GOT3 (cell line): ENCODE data around the gene SRGAP3.

ENCODE experiments used
- DNase-seq: peaks from one replicate; lab custom pipeline; 2025; ENCODE audit warnings: mixed read lengths; lab: John Stamatoyannopoulos, UW

Gene SRGAP3

DNA sequence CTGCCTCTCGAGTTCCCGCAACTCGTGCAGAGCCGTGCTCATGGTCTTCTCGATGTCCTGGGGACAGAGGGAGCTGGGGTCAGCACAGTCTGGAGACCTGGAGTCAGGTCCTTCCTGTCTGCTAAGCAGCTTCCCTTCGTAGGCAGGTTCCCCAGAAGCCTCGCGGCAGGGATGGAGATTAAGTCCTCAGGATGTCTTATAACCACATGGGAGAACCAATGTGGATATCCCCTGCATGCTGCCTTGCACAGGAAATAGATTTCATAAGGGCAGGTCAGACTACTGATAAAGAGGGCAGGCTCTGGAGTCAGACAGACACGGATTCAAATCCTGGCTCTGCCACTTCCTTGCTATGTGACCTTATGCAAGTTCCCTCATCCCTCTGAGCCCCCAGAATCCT, 263.6 kb downstream of the SRGAP3 start:
- no peak for DNase-seq

GRCh38 chr3:8985411-8985831, 264.0 kb downstream of the SRGAP3 start:
- DNase-seq: no peak

DNA sequence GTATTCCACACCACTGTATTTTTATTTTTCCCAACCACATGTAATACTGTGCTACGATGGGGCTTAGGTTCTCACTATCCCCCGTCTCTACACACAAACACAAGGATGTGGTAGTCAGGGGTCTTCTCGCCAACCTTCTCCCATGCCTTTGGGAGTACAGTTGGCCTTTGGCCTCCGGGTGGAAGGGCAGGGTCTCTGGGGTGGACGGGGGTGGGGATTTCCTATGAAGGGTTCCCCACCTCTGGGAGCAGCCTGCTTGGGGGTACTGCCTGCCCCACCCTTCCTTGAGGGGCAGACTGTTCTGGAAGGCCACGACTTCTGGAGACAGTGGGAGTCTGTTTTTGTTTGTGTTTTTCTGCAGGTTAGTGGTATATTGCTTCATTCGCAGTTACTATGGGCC, 264.9 kb downstream of the SRGAP3 start:
- DNase-seq: no peak

DNA sequence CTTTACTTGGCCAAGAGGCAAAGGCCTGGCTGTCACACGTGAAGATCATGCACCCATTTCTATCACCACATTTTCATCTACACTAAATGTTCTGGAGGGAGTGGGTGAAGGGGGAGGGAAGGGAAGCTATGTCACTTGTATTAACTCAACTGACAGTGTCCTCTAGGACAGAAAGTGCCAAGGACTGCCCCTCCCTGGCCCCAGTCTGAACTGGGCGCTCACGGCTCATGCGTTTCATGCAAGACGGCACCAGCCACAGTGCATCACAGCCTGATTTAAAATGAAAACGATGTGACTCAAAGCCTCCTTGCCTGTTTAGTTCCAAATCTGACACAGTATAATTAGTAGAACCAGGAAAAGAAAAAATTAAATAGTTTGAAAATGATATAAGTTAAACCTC, 265.4 kb downstream of the SRGAP3 start:
- no peak for DNase-seq

DNA sequence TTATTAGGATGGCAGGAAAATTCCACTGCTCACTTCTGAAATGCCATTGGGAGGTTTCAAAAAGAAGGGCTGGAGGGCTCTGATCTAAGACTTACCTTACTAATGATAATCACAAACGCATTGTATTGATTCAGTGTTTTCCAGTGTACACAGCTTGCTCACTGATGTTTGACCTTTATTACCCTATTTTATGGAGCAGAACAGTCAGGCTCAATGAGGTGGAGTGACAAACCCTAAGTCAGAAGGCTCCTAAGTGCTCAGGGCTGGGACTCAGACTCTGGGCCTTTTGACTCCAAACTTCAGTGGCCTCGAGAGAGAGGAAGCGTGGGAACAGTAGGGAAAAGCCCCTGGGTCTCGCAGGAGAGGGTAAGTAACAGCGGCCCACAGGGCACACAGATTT, 265.9 kb downstream of the SRGAP3 start:
- no peak for DNase-seq

DNA sequence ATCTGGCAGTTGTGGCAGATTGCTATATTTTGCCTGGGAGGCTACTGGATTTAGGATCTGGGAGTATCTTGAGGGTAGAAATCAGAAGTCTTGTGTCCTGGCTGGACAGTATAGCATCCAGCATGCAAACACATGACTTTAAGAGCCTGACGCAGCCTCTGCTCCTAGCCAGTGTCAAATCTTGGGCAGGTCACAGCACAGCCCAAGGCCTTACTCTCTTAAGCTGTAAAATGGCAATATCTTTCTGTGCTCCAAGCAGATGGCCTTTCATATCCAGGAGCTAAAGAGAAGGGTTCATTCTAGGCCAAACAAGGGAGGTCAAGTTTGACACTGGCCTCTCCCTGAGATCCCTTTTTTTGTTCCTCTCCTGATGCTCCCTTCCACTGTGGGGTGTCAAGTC, 266.4 kb downstream of the SRGAP3 start:
- DNase-seq: no peak

DNA sequence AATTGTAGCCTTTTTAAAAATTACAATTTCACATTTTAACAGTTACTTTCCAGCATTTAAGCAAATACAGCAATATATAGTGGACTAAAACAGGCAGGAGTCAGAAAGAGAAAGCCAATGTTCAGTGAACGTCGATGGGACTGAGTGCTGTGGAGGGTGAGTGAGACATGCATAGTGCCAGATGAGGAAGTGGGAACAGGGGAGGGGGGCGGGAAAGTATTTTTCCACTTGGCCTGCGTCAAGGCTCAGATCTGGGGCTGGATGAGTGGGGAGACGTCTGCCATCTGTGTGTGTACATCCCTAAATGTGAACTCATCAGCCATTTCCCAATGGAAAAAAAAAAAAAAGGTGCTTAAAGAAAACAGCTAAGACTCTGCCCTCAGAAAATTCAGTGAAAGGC, 266.9 kb downstream of the SRGAP3 start:
- no peak for DNase-seq

DNA sequence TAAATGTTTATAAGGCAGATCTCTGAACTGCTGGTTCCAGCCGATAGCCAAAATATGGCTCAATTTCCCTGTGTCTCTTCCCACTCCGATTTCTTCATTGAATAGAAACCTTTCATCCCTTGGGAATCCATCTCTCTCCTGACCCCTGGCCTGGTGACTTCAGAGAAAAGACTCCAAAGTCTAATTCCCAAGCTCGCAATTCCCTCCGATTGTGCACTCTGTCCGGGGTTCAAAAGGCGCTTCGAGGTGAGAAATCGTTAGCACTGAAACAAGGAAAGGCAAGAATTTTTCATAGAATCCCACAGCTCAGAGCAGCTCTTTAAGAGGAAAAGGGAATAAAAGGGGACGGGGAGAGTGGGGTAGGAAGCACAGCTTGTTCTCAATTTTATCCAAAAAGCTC, 267.7 kb downstream of the SRGAP3 start:
- DNase-seq: no peak

DNA sequence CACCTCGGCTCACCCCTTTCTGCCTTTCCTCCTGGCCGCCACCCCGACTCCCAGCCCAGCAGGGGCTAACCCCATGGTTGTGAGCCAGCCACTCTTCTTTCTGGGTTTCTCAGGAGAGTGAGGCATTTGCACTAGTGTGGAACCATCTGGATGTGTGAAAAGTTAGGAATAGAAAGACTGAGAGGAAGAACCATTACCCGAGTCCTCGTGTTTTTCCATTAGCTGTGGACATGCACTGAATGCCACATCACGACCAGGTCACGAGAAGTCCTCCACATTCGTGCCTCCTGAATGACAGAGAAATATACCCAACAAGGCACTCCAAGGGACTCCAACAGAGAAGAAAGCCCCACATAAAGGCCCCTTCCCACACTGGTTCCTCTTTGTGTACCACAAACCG, 268.1 kb downstream of the SRGAP3 start:
- DNase-seq: no peak

GRCh38 chr3:8980756-8981257, 268.6 kb downstream of the SRGAP3 start:
- no peak for DNase-seq

DNA sequence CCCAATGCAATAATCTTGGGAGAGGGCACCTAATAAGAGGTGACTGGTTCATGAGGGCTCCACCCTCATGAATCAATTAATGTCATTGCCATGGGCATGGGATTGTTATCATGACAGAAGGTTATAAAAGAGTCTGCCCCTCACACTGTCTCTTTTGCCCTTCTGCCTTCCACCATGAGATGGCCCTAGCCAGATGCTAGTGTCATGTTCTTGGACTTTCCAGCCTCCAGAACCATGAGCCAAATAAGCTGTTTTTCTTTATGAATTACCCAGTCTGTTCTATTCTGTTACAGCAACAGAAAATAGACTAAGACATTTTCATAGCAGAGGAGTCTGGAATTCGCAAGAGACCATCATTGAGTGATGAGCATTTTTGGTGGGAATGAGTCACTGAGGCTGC, 270.2 kb downstream of the SRGAP3 start:
- DNase-seq: no peak

GRCh38 chr3:8978551-8978950, 270.9 kb downstream of the SRGAP3 start:
- no peak for DNase-seq

DNA sequence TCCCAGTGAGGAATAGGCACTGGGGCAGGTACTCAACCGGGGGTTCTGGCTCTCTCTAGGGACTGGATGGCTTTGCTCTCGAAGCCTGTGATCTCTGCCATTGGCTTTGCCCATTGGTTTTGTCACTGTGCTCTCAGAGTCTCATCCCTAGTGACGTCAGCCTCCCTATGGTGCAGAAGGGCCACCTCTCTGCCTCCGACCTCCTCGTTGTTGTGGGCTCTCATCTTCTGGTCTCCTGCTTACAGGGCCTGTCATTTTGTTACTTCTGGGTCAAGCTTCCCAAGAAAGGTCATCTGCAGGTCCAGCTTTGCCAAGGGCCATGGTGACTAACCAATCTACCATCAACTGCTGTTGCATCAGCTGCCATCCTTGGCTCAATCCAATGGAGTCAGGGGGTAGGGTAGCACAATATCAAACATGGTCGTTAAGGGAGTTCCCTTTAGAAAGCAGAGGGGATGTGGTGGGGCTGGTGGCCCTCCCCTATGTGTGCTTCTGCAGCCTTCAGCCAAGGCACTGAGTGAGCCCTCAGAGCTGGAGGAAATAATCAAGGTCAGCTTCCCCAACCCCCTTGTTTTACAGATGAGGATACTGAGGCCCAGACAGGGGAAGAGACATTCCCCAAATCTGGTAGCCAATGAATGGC, 272.8 kb downstream of the SRGAP3 start:
- no peak for DNase-seq

- DNase-seq: no peak
These were observed 274.1 kb downstream of the SRGAP3 start for GRCh38 chr3:8975081-8976020.

DNA sequence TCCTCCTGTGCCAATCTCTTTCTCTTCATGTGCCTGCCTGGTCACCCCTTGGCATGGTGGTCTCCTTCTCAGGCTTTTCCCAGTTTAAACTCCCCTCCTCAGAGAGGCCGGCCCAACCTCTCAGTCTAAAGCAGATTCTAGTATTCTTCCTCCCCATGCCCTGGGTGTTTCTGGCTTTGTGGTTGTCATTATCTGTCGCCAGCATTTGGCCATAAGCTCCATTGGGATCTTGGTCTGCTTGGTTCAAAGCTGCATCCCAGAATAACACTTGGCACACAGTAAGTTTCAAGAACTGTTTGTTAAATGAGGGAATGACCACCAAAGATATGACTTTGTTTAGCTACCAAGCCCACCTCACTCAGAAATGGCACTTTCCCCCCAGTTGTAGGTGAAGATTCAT, 275.0 kb downstream of the SRGAP3 start:
- DNase-seq: no peak

DNA sequence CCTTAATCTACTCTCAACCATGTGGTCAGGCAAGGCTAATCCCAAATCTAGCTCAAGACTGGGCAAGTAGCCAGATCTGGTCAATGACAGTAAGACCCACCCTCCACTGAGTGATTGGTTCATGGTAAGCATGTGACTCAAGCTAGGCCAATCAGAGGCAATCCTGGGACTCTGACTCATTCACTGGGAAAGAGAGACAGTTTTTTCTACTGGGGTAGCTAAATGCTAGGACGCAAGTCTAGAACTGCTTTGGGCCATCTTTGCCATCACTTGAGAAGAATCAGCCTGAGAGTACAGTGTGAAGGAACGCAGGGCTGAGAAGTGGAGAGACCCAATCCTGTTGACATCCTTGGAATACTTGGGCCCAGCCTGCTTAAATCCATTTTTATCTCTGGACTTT, 276.8 kb downstream of the SRGAP3 start:
- no peak for DNase-seq

DNA sequence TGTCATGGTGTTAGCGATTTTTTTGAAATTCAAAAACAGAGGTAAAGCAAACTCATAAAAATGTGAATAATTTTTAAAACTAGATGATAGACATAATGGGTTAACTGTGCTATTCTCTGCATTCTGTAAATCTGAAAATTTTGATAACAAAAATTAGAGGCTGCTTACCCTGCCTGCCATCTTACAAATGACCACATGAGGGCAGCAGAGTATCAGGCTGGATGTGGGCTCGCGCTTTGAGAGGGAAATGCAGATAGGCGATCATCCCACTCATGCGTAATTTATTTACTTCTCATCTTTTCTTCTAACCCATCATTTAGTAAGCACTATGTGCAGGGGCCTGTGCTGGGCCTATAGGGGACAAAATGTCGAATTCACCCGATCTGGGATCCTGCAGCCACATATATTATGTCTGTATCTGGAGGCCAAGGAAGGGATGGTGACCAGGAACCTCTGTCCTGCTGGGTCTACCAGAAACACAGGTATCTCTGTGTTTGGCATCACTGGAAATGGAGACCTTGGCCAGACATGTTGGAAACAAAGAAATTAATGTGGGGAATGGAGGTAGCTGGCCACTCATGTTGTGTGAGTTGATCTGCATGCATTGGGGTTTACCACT, 278.4 kb downstream of the SRGAP3 start:
- DNase-seq: no peak

GRCh38 chr3:8969241-8969640, 280.2 kb downstream of the SRGAP3 start:
- DNase-seq: no peak

- no peak for DNase-seq
These were observed 281.0 kb downstream of the SRGAP3 start for GRCh38 chr3:8968375-8968882.

GRCh38 chr3:8967553-8967952, 281.9 kb downstream of the SRGAP3 start:
- DNase-seq: no peak

GRCh38 chr3:8966820-8967348, 282.6 kb downstream of the SRGAP3 start:
- DNase-seq: no peak

GRCh38 chr3:8966150-8966819, 283.2 kb downstream of the SRGAP3 start:
- DNase-seq: no peak
